ENCODE results near the gene CHST6.
"Not testable (repeated sequence)": the region's sequence is repeated elsewhere in the genome, so short reads cannot be mapped to it uniquely, and the experiment has no call there.

Gene CHST6

DNA sequence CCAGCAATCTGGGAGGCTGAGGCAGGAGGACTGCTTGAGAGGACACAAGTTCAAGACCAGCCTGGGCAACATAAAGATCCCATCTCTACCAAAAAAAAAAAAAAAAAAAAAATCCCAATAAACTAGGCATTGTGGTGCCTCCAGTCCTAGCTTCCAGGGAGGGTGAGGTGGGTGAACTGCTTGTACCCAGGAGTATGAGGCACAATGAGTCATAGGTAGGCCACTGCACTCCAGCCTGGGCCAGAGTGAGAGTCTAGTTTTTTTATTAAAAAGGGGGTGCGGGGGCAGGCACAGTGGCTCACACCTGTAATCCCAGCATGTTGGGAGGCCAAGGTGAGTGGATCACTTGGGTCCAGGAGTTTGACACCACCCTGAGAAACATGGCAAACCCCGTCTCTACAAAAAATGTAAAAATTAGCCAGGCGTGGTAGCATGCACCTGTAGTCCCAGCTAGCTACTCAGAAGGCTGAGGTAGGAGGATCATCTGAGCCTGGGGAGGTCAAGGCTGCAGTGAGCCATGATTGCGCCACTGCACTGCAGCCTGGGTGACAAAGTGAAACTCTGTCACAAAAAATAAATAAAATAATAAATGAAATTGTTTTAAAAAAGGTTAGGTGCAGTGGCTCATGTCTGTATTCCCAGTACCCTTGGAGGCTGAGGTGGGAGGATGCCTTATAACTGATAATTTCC is 7.8 kb upstream of the CHST6 start:
- no peak for DNase-seq

DNA sequence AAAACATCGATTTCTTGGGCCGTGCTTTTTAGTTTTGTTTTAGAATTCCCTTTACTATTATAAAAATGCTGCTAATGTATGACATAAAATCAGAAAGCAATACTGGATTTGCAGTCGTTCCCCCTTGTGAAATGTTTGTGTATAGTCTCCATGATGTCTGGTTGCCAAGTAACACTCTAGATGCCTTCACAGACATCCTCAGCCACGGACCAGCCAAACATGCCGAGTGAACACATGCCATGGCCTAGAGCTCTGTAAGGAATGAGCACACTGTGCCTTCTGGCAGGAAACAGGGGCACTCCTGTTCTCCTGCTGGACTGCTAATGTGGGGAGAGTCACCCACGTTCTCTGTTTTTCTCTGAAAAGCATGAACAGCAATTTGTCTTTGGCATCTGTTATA is 6.6 kb upstream of the CHST6 start:
- not testable (repeated sequence) for DNase-seq

DNA sequence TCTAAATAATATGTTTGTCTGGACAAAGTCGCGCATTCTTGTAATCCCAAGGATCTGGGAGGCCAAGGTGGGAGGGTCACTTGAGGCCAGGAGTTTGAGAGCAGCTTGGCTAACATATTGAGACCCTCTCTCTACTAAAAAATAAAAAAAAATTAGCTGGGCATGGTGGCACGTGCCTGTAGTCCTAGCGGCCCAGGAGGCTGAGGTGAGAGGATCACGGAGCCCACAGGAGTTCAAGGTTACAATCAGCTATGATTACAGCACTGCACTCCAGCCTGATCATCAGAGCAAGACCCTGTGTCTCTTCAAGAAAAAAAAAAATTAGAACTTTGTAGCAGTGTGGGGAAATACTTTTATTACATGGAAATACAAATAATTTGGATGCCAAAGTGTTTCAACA is 6.1 kb upstream of the CHST6 start:
- DNase-seq = no peak

DNA sequence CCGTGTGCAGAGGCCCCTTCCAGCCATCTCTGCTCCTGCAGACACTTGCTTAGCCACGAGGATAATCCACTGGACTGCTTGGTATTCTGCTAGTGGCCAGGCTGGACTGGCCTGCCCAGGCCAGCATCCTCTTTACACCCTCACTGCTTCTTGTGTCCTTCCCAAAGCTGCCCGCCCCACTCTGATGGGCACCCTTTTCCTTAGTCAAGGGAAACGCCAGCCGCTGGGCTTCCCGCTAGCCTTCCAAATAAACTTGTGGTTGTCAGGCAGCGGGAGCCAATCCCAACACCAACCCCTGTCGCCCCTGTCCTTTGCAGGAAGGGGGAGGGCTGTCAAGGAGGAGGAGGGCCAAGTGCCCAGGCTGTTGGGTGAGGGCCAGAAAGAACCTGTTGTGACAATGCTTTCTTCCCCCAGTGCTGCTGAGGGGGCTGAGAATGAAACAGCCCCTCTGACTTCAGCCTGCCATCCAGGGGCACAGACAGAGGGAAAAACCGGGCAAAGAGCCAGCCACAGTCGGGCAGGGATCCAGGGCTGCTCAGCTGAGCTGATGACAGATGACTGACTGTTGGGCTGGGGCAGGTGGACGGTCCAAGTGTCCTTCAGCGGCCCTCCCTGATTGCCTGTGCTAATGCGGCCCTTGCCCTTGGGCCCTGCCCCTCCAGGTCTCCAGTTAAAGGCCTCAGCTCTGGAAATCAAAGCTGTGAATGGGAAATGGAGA is 3.5 kb upstream of the CHST6 start:
- DNase-seq = peak in 2 of 3 experiments; percentile 44 to 56

DNA sequence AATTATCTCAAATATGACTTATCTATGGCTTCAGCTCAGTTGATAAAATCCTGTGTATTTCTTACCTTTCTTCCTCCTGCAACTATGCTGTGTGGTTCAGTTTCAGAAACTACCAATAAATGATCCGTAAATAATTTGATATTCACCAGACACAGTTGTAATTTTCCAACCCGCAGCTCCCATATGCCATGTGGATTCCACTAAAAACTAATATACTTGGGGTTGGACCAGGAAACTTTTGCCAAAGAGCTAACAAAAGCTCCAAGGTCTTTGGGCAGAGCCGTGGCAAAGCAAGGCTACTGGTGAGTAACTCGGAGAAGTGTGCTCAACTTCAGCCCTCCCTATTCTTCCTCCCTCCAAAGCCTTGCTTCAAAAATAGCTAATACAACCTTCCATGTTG is 2.3 kb upstream of the CHST6 start:
- no peak for DNase-seq

DNA sequence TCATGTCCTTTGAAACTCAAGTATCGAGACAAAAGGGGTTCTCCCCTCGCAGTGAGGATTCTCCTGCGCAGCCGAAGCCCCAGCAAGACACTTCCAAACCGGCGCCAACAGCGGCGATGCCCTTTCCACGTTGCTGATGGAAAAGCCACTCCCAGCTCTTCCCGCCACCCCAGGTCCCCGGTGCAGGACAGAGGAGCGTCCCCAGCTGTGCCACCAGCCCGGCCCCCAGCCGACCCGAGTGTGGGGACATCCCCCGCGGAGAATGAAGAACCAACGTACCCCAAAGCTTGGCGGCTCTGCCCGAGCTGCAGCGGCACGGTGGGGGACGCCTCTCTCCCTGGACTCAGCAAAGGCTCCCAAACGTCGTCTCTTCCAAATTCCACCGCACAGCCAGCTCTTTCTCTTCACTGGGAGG is 573 bp downstream of the CHST6 start:
- peak in 1 of 3 experiments; percentile 2 for DNase-seq

DNA sequence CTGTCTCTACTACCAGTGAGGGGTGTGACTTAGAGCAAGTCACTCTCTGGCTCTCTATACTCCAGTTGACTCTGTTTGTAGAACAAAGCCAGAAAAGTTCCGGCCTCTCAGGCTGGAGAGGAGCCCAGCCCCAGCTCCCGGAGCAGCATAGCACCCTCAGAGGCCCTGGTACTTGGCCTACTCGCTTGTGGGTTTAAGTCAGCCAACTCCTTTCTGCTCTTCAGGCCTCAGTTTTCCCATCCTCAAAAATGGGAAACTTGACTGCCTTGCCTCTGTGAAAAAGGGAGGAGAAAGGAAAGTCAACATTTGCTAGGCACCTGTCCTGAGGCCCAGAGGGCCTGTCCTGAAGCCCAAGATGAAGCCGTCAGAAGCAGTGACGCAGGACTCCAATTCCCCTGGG is 1.1 kb downstream of the CHST6 start:
- DNase-seq = no peak

DNA sequence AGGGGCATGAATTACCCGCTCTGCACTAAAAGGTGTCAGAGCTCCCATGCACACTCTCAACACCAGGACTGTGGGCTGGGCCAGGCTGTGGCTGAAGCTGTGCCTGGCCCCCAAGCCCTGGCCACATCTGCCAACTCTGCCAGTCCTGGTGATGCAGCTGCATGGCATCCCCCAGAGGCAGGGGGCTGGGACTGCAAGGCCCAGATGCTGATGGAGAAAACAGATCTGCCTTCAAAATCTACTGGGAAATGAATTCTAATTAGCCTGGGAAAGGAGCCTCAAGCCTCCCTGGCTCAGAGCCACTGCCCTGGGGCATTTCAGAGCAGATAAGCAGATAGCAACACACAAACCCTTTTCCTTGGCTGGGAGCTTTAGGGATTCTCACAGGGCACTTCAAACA is 3.4 kb downstream of the CHST6 start:
- DNase-seq = peak; percentile 23 to 66 (median 37)

DNA sequence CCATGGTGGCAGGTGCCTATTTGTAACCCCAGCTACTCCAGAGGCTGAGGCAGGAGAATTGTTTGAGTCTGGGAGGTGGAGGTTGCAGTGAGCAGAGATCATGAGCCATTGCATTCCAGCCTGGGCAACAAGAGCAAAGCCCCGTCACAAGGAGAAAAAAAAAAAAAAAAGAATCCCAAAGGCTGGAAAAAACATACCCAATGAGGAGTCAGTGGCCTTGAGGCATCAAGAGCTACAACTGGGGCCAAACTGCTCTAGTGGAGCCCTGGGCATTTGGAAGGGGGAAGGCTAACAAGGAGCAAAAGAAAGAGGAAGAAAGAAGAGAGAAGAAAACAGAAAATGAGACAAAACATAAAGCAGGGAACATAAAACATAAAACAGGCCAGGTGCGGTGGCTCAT is 6.9 kb downstream of the CHST6 start:
- DNase-seq = no peak

DNA sequence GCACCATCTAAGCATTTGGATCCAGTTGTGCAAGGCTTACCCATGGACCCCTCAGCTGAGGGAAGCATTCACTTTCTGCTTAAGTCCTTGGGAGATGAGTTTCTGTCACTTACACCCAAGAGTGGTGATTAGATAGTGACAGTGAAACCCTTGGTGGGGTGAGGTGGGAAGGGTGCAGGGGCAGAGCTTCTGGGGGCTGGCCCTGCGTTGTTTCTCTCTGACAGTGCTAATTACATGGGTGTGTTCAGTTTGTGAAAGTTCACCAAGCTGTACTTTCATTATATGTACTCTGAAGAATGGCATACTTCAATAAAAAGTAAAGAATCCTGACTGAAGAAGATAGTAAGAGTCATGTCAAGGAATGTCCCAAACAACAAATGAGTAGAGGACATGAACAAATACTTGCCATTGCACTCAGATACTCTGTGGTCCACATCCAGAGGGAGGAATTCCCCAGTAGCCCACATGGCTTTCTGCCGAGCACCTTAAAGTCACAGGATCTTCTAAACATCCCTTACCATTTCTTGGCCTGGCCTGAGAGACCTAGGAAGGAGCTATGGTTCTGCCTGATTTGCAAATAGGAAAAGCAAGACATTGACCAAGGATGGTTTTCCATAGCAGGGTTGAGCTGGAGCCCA is 8.4 kb downstream of the CHST6 start:
- DNase-seq = no peak

DNA sequence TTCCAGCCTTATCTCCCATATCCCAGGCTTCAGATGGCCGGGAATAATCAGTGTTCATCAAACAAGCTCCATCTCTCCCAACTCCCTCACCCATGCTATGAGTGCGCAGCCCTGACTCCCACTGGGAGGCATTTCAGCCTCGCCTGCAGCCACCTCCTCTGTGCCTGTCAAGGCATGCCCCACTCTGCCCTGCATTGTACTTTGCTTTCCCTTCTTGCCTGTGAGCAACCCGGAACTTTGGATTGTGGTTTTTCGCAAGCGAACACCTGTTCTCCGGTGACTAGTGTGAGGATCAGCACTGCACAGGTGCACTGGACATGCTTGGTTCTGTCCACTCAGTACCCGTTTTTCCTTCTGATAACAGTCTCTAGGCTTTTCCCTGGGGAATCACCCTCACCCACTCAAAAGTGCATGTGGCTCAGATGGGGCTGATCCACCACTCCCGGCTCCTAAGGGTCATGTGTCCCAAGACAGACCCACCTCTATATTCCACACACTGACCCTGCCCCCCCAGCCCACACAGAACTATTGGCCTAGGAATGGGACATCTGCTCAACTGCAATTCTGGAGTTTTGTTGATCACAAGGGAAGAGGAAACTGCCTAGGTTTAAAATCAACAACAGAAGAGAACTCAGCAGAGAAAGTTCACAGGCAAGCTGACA is 9.1 kb downstream of the CHST6 start:
- peak; percentile 44 to 72 (median 71) for DNase-seq

DNA sequence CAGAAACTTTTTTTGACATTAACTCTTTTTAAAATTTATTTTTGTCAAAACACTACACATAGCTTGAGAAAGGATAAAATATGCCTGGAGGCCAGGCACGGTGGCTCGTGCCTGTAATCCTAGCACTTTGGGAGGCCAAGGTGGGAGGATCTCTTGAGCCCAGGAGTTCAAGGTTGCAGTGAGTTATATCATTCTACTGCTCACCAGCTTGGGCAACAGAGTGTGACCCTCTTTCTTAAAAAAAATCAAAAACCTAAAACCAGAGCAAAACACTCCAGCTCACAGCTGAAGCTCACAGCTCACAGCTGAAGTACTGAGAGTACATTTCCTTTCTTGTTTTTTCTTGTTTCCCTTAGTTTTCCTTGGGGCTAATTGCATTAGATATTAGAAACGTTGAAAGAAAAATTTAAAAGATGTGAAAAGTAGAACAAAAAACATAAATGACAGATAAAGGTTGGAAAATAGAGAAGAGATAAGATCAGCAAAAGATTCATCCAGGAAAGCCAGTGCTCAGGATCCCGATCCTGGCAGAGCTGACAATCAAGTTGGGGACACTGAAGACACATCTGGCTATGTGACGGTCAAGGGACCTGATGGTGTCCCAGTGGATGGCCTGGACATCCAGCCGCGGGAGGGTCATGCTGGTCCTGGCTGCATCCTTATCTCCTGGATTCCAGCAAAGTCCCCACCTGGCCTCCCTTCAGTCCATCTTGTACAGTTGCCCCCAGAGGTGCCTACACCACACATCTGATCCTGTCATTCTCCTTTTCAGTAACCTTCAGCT is 9.8 kb downstream of the CHST6 start:
- DNase-seq = no peak

DNA sequence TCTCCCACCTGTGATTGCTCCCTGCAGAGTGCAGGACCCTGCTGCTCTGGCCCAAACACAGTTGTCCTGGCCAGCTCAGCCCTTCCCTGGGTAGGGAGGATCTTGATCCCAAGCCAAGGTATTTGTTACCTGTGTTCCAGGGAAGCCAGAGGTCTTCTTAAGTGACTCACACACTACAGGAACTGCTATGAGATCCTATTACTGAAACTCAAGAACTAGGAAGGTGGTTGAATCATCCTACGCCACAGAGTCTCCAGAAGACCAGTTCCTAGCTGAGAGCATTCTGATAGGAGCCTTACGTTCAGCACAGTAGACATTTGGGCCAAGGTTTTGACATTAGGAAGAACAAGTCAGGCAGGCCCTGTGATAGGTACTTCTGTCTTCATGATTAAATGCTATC is 12.0 kb downstream of the CHST6 start:
- no peak for DNase-seq

DNA sequence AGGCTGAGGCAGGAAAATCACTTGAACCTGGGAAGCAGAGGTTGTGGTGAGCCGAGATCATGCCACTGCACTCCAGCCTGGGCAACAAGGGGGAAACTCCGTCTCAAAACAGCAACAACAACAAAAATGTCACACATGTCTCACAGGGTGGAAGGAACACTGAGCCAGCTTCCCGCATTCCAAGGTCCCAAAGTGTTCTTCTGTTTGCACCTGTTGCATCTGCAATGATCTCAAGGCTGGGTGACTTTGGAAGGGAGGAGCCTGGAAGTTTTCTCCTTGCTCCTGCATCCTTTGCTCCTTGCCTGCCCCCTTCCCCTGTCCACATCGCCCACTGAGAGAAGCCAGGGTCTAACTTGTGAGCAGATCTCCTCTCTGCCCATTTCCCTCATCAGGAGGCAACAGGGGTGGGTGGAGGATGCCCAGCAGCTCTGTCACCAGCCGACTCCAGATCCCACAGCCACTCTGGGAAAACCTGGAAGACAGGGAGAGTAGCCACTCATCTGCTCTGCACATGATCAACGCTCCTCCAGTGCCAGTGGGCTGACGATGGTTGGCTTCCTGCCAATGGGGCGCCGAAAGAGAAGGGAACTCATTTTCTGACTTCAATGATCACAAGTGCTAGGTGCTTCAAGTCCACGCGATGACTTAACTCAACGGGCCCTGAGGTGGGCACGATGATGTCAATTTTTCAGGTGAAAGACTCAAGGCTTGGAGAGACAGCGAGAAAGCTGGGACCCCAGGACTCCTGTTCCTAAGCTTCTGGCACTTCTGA is 12.6 kb downstream of the CHST6 start:
- peak in 1 of 3 experiments; percentile 33 for DNase-seq

DNA sequence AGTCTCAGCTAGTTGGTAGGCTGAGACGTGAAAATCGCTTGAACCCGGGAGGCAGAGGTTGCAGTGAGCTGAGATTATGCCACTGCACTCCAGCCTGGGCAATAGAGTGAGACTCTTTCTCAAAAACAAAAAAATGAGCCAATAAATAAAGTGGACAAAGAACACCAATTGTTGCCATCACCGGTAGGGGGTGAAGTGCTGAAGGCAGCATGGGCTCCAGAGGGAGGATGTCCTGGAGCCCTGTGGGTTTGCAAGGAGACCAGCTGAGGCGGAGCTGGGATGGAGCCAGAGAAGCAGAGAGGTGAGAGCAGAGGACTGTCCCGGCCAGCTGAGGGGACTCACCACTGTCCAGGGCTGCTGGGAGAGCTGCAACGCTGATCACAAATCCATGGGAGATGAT is 13.8 kb downstream of the CHST6 start:
- no peak for DNase-seq

DNA sequence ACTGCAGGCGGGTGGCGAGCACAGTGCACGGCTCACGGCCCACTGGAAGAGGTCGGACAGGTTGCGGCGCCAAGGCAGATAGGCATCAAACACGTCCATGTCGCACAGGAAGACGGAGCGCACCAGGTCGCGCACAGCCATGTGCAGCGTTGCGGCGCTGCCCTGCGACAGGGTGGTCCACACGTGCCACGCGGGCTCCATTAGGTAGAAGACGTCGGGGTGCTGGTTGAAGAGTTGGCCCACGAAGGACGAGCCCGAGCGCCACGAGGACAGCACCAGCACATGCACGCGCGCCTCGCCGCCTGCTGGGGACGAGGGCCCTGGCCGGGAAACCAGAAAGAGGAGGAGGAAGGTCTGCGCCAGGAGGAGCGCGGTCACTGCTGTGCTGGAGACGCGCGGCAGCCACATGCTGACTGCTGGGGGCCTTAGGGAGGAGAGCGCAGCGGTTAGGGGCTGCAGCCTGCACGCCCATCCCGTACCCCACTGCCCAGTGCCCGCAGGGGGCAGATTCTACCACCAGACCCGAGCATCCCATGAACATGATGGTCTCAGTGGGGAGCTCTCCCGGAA is 15.7 kb downstream of the CHST6 start:
- no peak for DNase-seq

DNA sequence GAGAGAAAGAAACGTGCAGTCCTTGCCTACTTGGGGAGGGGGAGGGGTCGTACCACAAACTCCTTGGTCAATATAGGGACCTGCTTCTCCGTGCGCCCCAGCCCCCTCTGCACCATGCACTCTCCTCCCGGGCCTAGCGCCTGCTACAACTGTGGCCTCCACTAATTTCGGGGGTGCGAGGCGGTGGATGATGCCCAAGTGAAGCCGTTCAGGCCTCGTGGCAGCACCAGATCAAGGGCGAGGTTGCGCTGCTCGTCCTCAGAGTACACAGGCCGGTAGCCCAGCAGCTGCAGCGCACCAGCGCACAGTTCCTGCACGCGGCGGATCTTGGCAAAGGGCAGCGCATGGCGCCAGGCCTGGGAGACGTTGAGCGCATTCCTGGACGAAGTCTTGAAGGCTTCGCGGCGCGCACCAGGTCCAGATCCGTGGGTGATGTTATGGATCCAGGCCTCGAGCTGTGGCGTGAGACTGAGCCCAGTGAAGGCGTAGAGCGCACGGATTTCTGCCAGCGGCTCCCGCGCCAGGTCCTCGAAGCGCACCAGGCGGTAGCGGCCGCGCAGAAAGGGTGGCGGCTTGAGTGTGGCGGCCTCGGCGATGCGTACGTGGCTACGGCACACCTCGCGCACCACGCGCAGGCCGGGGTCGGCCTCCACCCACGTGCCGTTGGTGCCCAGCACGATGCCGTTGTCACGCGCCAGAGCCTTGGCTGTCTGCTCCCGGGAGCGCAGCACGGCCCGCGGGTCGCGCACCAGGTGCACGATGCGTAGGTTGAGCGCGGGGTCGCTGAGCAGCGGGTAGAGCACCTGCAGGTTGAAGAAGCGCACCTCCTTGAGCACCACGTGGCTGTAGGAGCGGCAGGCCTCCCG is 16.5 kb downstream of the CHST6 start:
- DNase-seq = no peak

DNA sequence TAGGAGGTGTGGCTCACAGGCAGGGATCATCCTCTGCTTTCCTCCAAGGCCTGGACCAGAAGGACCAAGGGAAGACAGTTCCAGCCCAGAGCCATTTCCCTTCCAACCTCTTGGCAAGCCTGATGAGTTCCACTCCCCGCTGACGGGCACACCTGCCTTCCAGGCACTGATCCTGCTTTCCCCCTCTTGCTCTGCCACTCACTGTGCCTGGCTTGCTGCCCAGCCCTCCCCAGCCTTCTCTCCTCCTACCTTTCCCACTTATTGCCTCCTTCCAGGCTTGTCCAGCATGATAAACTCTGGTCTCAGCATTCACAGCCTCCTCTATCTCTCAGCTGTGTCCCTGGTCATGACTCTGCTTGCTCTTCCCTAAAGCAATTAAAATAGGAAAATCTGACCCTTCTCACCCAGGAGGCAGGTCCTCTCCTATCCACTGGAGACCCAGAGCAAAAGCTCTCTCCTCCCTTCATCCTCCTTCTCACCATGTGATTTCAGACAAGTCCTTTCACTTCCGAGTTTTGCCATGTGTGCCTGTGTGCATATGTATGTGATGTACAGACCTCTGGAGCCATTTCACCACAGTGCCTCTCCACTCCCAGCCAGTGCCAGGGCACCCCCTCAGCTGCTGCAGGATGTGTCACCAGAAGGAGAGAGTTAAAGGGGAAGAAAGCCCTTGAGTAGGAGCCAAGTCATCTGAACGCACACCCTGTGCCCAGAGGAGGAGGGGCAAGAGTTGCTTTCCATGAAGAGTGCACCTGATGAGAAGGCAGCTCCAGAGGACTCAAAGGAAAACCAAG is 17.4 kb downstream of the CHST6 start:
- DNase-seq = peak in 2 of 3 experiments; percentile 26 to 46

DNA sequence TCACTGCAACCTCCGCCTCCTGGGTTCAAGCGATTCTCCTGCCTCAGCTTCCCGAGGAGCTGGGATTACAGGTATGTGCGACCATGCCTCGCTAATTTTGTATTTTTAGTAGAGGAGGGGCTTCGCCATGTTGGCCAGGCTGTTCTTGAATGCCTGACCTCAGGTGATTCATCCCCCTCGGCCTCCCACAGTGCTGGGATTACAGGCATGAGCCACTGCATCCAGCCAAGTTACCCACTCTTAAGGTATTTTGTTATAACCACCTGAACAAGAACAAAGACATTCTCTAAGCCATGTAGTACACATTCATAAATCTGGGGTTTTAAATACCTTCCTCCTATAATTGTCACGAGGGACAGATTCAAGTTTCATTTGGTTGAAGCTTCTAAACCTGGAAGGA is 18.4 kb downstream of the CHST6 start:
- DNase-seq = no peak

DNA sequence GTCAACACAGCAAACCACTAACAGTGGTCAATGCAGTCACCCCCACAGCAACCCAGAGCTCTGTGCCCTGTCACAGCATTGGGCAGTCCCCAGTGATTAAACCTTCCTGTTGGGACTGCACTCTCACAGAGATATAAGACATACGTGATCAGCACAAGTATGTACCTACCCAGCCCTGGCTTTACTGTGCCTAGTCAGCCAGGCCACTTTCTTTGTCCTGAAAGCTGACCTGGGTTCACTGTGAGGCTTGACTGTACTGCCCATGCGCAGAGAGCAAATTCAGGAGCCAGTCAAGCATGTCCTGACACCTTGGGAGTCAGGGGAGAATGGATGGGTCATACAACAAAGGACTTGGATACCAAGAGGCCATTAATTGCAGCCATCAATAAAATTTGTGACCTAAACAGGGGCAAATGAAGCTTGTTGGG is 19.8 kb downstream of the CHST6 start:
- DNase-seq = no peak
